Measurements from ENCODE around the gene PSKH1. TPM values are rescaled to one million over a fixed set of nuclear protein-coding genes. Genes with fewer than 3 reads are reported as not detected.
A peak's percentile ranks its signal among the peaks of the same experiment; 100 is the strongest.
"Not testable (repeated sequence)": the region's sequence is repeated elsewhere in the genome, so short reads cannot be mapped to it uniquely, and the experiment has no call there.

Gene PSKH1
- total RNA-seq, 2 donors from 2014 or later: 15.4 to 20.1 TPM

DNA sequence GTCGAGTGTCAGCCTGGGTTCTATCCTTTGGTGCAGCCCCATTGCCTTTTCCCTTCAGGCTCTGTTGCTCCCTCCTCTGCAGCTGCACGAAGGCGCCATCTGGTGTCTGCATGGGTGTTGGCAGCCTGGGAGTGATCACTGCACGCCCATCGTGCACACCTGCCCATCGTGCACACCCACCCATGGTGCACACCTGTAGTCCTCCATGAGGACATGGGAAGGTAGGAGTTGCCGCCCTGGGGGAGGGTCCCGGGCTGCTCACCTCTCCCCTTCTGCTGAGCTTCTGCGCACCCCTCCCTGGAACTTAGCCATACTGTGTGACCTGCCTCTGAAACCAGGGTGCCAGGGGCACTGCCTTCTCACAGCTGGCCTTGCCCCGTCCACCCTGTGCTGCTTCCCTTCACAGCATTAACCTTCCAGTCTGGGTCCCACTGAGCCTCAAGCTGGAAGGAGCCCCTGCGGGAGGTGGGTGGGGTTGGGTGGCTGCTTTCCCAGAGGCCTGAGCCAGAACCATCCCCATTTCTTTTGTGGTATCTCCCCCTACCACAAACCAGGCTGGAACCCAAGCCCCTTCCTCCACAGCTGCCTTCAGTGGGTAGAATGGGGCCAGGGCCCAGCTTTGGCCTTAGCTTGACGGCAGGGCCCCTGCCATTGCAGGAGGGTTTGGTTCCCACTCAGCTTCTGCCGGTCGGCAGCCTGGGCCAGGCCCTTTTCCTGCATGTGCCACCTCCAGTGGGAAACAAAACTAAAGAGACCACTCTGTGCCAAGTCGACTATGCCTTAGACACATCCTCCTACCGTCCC lies 35.7 kb downstream of the PSKH1 start:
- H3K4me3 Mint-ChIP-seq: no peak overlapping the region
- H3K4me1 Mint-ChIP-seq (ENCODE audit: low read depth in 2 of 2): peaks cover 1 to 9% of the 10 kb centered on the region in 2 donors
- DNase-seq (ENCODE audit: low spot score) (peak; percentile 77), ATAC-seq (peak; percentile 71)
- H3K27ac Mint-ChIP-seq: no peak overlapping the region
- H3K27me3 Mint-ChIP-seq: no peaks in the 10 kb centered on the region
- no peaks in the 10 kb centered on the region for H3K9me3 Mint-ChIP-seq
- H3K36me3 Mint-ChIP-seq: no peaks in the 10 kb centered on the region

DNA sequence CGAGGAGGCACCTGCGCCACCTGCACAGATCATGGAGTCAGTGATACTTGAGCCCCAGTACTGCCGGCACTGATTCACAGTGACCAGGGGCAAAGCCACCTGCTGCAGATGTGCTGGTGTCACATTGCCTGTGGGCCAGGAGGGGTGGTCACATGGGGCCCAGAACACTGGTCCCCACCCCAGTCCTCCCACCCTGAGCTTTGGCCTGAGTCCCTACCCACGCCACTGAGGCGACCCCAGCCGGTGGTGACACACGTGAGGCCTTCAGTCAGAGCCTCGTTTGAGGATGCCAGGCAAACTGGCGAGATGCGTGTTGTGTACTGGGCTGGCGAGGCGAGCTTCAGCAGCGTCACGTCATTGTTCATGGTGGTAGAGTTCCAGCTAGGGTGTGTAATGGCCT lies 37.1 kb downstream of the PSKH1 start:
- H3K9me3 Mint-ChIP-seq: no peaks in the 10 kb centered on the region
- DNase-seq (ENCODE audit: low spot score) (no peak), ATAC-seq (no peak)
- H3K4me3 Mint-ChIP-seq: no peak overlapping the region
- H3K36me3 Mint-ChIP-seq: peaks cover 3% of the 10 kb centered on the region
- H3K27ac Mint-ChIP-seq: no peak overlapping the region
- H3K4me1 Mint-ChIP-seq (ENCODE audit: low read depth in 2 of 2): peaks cover 10 to 13% of the 10 kb centered on the region in 2 donors
- H3K27me3 Mint-ChIP-seq: no peaks in the 10 kb centered on the region

DNA sequence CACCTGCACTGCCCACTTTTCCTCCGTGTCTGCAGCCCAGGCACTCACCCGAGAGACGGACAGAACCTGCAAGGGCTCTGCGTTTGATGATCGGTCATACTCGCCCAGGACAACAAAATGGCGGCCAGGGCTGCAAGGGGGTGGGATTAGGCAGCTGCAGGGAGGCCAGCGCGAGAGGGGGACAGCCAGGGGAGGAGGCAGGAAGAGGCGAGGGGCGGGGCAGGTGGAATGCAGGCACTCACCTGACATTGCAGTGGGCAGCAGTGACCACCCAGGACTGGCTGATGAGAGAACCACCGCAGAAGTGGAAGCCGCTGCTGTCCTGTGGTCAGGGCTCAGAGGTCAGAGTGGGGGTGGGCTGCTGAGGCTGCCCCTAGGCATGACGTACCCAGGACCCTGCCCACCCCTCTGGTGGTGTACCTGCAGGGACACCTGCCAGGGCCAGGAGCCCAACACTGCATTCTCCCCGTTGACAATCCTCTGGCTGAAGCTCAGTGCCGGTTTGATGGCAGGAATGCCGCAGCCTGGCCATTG lies 37.7 kb downstream of the PSKH1 start:
- peaks cover 9% of the 10 kb centered on the region for H3K36me3 Mint-ChIP-seq
- no peaks in the 10 kb centered on the region for H3K27me3 Mint-ChIP-seq
- H3K4me1 Mint-ChIP-seq (ENCODE audit: low read depth in 2 of 2): peaks cover 16 to 19% of the 10 kb centered on the region in 2 donors
- no peaks in the 10 kb centered on the region for H3K9me3 Mint-ChIP-seq
- ATAC-seq (no peak), DNase-seq (ENCODE audit: low spot score) (no peak)
- no peak overlapping the region for H3K4me3 Mint-ChIP-seq
- H3K27ac Mint-ChIP-seq: no peak overlapping the region

DNA sequence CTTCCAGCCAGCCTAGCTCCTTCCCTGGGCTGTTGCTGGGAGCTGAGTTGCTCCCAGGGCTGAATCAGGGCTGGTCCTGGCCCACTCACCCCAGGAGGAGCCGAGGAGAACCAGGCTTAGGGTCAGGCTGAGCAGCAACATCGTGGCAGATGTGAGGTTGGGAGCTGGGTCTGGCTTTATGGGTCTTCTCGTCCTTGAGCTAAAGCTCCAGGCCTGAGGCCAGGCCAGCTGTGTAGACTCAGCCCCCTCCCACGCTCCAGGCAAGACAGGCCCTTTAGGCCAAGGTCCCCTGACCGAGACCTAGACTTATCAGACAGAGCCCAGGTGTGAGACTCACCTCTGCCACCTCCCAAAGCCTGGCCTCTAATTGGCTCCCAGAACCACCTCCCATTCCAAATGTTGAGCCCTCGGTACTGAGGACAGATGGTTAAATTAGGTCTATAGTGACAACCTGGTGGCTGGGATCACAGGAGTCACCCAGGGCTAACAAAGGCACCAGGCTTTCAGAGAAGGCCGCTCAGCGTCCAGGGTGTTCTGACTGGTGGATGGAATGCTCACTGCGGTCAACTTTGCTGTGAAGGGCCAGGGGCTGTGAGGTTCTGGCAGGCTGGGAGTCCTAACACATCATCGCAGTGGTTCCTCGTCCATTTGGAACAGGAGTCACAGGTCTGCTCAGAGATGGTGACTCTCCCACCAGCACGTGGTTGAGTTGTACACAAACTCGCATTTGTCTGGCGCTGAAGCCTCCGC lies 38.8 kb downstream of the PSKH1 start, which contains the start of gene CTRL:
TSS of gene CTRL (minus strand) at position 151 of the 750 bp plus-strand sequence. CDS start at position 141, 10 bp downstream.
- Mint-ChIP-seq H3K4me1 (ENCODE audit: low read depth in 2 of 2) (peaks cover 19 to 22% of the 10 kb centered on the region in 2 donors), H3K9me3 (no peaks in the 10 kb centered on the region), H3K27me3 (no peaks in the 10 kb centered on the region), H3K4me3 (no peak within 1 kb of the TSS), H3K36me3 (peaks cover 15% of the 10 kb centered on the region), H3K27ac (no peak within 1 kb of the TSS)
- no peak for DNase-seq (ENCODE audit: low spot score)
- ATAC-seq: no peak

DNA sequence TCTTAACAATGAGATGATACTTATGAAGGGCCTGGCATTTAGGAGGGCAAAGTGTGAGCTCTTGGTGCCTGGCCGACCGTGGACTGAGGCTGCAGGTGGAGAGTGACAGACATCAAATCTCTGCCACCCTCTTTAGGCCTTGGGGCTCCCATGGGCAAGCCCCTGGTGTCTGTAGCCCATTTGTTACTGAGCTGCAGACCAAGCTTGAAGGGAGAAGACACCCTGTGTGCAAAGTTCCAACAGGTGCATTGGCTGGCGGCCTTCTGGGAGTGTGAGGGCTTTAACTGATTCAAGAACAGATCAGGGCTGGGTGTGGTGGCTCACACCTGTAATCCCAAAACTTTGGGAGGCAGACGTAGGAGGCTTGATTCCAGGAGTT lies 39.4 kb downstream of the PSKH1 start:
- ATAC-seq (no peak), DNase-seq (ENCODE audit: low spot score) (no peak)
- Mint-ChIP-seq H3K4me1 (ENCODE audit: low read depth in 2 of 2) (peaks cover 24 to 28% of the 10 kb centered on the region in 2 donors), H3K27me3 (no peaks in the 10 kb centered on the region), H3K9me3 (no peaks in the 10 kb centered on the region), H3K27ac (no peak overlapping the region), H3K36me3 (peaks cover 16% of the 10 kb centered on the region), H3K4me3 (no peak overlapping the region)

DNA sequence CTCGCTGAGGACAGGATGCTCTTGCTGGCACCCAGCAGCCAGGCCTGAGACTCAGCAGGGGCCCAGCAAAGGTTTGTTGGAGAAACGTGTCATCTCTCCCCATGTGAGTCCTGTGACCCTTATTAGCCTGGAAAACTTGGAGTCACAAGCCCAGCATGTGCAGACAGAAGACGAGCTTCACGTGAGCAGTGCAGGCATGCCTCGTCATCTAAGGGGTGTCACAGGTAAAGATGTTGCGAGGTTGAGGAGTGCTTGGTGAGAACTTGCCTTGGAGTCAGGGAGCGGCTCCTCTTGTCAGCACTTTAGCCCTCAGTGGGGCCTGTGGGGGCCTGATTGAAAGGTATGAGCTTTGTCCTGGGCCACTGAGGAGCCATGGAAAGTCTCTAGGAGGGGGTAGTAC lies 40.8 kb downstream of the PSKH1 start:
- Mint-ChIP-seq H3K9me3 (no peaks in the 10 kb centered on the region), H3K27ac (peak overlapping the region; percentile 43 to 92), H3K4me1 (ENCODE audit: low read depth in 2 of 2) (peaks cover 25% of the 10 kb centered on the region in 2 donors), H3K4me3 (peak overlapping the region; percentile 92), H3K36me3 (peaks cover 16% of the 10 kb centered on the region), H3K27me3 (no peaks in the 10 kb centered on the region)
- ATAC-seq (no peak), DNase-seq (ENCODE audit: low spot score) (no peak)

DNA sequence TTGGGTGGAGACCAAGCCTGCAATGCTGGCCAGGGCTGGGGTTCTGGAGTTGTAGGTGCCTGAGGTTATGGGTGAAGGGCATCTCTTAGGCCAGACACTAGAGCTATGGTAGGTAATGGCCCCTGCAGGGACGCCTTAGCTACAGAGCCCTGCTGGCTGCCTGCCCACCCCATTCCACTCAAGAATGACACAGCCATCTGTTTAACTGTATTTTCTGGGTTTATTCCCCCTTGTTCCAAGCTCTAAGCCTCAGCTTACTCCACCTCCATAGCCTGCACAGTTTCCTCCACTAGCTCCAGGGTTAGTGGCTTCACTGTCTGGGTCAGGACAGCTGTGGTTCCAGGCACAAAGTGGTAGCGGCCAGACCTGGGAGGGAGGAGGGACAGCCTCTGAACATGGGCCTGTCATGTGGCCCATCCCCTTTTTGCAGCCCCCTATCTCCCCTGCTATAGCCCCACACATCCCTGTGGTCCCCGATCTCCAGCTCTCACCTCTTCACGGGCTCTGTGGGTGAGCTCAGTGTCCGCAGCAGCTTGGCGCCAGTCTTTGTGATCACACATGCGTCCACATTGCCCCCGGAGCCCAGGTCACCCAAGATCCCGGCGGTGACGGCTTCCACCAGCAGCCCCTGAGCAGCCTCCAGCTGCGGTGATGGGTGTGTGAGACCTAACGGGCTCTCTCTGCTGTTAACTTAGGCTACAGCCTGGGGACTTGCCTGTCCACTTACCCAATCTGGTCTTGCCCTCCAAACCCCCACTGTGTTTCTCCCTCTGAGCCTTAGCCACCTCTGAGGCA lies 41.4 kb downstream of the PSKH1 start:
- Mint-ChIP-seq H3K27me3 (no peaks in the 10 kb centered on the region), H3K4me3 (peak overlapping the region; percentile 92), H3K27ac (peak overlapping the region; percentile 92 to 96), H3K36me3 (peaks cover 16% of the 10 kb centered on the region), H3K4me1 (ENCODE audit: low read depth in 2 of 2) (peaks cover 25% of the 10 kb centered on the region in 2 donors), H3K9me3 (no peaks in the 10 kb centered on the region)
- DNase-seq (ENCODE audit: low spot score) (no peak), ATAC-seq (no peak)

DNA sequence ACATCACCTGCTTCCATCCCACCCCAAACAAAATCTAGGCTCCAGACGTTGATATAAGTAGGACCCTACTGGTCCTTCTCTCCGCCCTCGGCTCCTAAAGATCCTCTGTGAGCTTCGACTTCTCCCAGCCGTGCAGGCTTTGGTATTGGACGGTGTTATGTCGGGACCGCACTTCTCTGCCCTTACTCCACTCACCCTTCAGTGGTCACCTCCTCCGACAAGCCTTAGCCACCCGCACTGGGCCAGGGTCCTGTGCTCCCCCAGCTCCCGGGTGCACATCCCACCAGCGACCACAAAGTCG lies 42.0 kb downstream of the PSKH1 start:
- peaks cover 29 to 30% of the 10 kb centered on the region in 2 donors for H3K4me1 Mint-ChIP-seq (ENCODE audit: low read depth in 2 of 2)
- no peak for DNase-seq (ENCODE audit: low spot score)
- H3K9me3 Mint-ChIP-seq: no peaks in the 10 kb centered on the region
- peak overlapping the region; percentile 92 to 96 for H3K27ac Mint-ChIP-seq
- no peak for ATAC-seq
- H3K27me3 Mint-ChIP-seq: no peaks in the 10 kb centered on the region
- peak overlapping the region; percentile 92 for H3K4me3 Mint-ChIP-seq
- H3K36me3 Mint-ChIP-seq: peaks cover 16% of the 10 kb centered on the region

DNA sequence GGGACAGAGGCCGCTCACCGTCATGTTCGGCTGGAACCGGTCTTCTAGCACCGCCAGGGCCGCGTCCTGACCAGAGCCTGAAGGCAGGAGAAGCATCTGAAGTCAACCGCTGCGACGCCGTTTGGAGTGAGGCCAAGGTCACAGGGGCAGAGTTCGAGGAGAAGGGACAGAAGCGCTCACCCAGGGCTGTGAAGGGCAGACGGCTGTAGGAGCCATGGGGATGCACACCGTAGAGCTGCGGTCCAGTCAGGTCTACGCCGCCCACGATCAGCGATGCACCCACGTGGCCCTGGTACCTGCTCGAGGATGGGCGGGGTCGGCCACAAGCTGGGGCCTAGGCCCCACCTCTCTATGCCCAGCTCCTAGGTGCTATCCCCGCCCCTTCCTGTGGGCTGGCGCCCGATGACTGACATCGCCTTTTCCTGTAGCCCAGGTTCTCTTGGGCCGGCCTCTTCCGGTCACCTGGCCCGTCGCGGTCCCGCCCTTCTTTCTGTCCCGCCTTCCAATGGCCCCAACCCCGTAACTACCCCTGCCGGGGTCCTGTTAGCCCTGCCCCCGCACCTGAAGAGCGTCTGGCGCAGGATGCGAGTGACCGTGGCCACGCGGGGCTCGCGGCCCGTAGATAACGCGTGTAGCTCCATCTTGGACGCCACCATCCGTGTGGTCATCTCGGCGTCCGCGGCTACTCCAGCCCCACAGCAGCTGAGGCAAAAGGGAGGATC lies 42.5 kb downstream of the PSKH1 start:
- H3K4me1 Mint-ChIP-seq (ENCODE audit: low read depth in 2 of 2): peaks cover 31 to 33% of the 10 kb centered on the region in 2 donors
- DNase-seq (ENCODE audit: low spot score): peak; percentile 94
- peak; percentile 96 for ATAC-seq
- H3K4me3 Mint-ChIP-seq: peak overlapping the region; percentile 92
- no peaks in the 10 kb centered on the region for H3K9me3 Mint-ChIP-seq
- H3K27me3 Mint-ChIP-seq: no peaks in the 10 kb centered on the region
- peaks cover 16% of the 10 kb centered on the region for H3K36me3 Mint-ChIP-seq
- peak overlapping the region; percentile 92 to 96 for H3K27ac Mint-ChIP-seq

DNA sequence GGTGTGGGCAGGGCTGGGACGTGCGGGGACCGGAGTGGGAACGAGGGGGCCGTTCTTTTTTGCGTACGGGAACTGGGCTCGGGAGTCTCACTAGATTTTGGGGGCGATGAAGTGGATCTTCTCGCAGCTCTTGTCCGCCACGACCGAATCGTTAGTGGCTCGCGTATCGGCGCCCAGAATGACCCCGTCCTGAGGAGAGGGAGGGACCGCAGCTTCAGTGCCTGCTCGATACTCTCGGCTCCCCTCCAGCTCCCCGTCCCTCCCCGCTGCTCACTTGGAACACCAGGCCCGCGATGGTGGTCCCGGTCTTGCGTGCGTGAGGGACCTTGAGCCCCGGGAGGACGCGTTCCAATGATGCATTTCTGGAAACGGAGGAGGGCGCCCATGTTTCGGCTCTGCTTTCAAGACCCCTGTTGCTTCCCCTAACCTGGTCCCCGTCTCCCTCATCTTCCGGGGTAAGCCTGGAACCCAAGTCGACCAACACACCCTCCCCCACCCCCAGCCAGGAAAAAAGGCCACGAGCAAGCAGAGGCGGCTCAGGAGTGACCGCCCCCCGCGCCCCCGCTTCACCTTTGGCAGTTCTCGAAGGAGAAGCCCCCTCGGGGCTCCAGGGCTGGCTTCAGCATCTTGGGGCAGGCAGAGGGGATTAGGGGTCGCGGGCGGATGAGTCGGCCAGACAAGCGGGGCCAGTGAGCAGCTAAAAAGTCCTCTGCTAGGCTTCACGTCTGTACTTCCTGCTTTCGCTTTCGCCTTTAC lies 43.2 kb downstream of the PSKH1 start, which contains the start of gene PSMB10:
TSS of gene PSMB10 (minus strand) at position 727 of the 756 bp plus-strand sequence. CDS start at position 626, 101 bp downstream.
- Mint-ChIP-seq H3K36me3 (peaks cover 16% of the 10 kb centered on the region), H3K9me3 (no peaks in the 10 kb centered on the region), H3K4me3 (peak within 1 kb of the TSS; percentile 92), H3K27me3 (no peaks in the 10 kb centered on the region), H3K27ac (peak within 1 kb of the TSS; percentile 92 to 96), H3K4me1 (ENCODE audit: low read depth in 2 of 2) (peaks cover 30 to 32% of the 10 kb centered on the region in 2 donors)
- DNase-seq (ENCODE audit: low spot score) (no peak), ATAC-seq (peak; percentile 29 to 76)

DNA sequence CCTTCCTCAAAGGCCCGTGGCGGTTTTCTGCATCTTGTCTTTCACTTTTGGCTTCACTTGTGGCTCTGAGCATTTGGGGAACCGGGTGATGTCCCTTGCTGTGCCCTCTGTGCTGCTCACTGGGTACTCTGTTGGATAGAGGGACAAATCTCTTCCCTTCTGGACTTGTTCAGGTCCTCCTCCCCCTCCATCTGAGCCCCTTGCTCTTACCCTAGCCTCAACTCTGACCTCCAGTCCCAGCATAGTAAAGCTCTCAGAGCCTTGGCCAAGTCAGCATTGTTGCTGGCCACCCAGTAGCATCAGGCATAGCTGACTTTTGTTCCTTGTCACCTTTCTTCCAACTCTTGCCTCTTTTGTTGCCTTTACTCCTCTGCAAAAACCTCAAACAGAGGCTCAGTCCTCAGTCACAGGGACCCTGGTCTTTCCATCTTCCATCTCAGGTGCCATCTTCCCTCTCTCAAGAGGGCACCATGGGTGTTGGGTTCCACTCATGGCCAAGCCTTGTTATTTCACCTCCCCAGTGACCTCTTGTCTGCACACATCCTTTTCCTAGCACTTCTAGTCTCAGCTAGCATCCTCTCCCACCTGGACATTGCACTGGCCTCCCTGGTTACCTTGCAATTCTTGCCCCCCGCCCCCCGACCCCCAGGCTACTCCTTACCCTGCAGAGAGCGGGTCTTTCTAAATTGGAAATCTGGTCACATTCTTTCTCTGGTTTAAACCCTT lies 44.0 kb downstream of the PSKH1 start:
- Mint-ChIP-seq H3K4me3 (peak overlapping the region; percentile 92), H3K27ac (peak overlapping the region; percentile 92 to 96), H3K4me1 (ENCODE audit: low read depth in 2 of 2) (peaks cover 31 to 39% of the 10 kb centered on the region in 2 donors), H3K36me3 (peaks cover 16% of the 10 kb centered on the region), H3K27me3 (no peaks in the 10 kb centered on the region), H3K9me3 (no peaks in the 10 kb centered on the region)
- DNase-seq (ENCODE audit: low spot score): peak; percentile 87
- ATAC-seq: peak; percentile 0 to 82

DNA sequence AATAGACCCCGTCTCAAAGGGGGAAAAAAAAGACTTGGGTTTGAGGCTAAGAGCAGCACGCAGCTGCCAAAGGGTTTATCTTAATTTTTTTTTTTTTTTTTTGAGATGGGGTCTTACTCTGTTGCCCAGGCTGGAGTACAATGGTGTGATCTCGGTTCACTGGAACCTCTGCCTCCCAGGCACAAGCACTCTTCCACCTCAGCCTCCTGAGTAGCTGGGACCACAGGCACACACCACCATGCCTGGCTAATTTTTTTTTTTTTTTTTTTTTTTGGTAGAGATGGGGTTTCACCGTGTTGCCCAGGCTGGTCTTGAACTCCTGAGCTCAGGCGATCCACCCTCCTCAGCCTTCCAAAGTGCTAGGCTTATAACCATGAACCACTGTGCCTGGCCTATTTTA lies 44.7 kb downstream of the PSKH1 start:
- H3K27me3 Mint-ChIP-seq; ATAC-seq; DNase-seq (ENCODE audit: low spot score); H3K9me3 Mint-ChIP-seq: not testable (repeated sequence)
- peak overlapping the region; percentile 92 for H3K4me3 Mint-ChIP-seq
- peak overlapping the region; percentile 92 to 96 for H3K27ac Mint-ChIP-seq
- H3K4me1 Mint-ChIP-seq (ENCODE audit: low read depth in 2 of 2): peaks cover 31 to 42% of the 10 kb centered on the region in 2 donors
- peaks cover 16% of the 10 kb centered on the region for H3K36me3 Mint-ChIP-seq

Data from natural killer cell treated with Interleukin-12 subunit alpha and Interleukin-12 subunit beta and Interleukin-15 and Interleukin-18, amount 100 ng/mL, for 72 hours (primary cell).